Ectodermal cell (in vitro differentiated cells): ENCODE results near the gene PCBP3.

Experiments used
- H3K27ac ChIP-seq: 2 replicates; pipeline ENCODE4 v1.7.0; 2013; ENCODE audit warnings: mild to moderate bottlenecking, low read depth, low read length; ENCODE audit not compliant: insufficient read depth, poor library complexity, severe bottlenecking
- H3K27me3 ChIP-seq: 2 replicates; pipeline ENCODE4 v1.7.0; 2013; ENCODE audit warnings: mild to moderate bottlenecking, low read length; ENCODE audit not compliant: insufficient read depth, control insufficient read depth, poor library complexity, severe bottlenecking
- H3K36me3 ChIP-seq: one replicate; pipeline ENCODE4 v1.7.0; 2013; ENCODE audit warnings: low read length; ENCODE audit not compliant: control insufficient read depth, insufficient read depth
- H3K4me1 ChIP-seq: one replicate; pipeline ENCODE4 v1.7.0; 2013; ENCODE audit warnings: low read length; ENCODE audit not compliant: control insufficient read depth, insufficient read depth
- H3K4me3 ChIP-seq: 2 replicates; pipeline ENCODE4 v1.7.0; 2013; ENCODE audit warnings: low read depth, low read length, control low read depth; ENCODE audit not compliant: insufficient read depth
- H3K9me3 ChIP-seq: 2 replicates; pipeline ENCODE4 v1.7.0; 2013; ENCODE audit warnings: mild to moderate bottlenecking, low read length, moderate library complexity; ENCODE audit not compliant: control insufficient read depth
- WGBS, 2 experiments: methylation state at CpG; one replicate each; pipeline ENCODE4 v1.1.7; 2013; ENCODE audit warnings: missing lambda C conversion rate in 2 of 2; 5-methylcytosine and 5-hydroxymethylcytosine counted together

Gene PCBP3

DNA sequence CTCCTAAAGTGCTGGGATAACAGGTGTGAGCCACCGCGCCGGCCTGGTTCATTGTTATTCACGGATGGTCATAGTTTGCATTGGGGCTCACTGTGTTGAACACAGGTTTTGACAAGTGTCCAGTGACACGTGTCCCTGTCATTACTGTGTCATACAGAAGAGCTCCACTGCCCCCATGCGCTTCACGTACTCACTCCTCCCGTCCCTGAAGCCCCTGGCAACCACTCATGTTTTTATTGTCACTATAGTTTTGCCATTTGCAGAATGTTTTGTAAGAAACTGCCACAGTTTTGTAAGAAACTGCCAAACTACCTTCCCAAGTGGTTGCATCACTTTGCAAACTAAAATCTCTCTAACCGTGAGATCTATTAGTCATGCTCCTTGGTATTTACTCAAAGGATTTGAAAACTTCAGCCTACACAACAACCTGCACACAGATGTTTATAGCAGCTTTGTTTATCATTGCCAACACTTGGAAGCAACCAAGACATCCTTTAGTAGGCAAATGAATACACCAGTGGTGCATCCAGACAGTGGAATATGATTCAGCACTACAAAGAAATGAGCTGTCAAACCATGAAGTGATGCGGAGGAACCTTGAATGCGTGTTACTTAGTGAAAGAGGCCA, 174.9 kb downstream of the PCBP3 start:
- Histone ChIP-seq H3K27me3 (no peaks in the 10 kb centered on the region), H3K36me3 (no peaks in the 10 kb centered on the region), H3K4me3 (no peak overlapping the region), H3K27ac (no peak overlapping the region), H3K4me1 (peaks cover 7% of the 10 kb centered on the region), H3K9me3 (no peaks in the 10 kb centered on the region)
- 89 to 92% methylated on average over 11 of the region's 11 CpGs for WGBS, 2 experiments

DNA sequence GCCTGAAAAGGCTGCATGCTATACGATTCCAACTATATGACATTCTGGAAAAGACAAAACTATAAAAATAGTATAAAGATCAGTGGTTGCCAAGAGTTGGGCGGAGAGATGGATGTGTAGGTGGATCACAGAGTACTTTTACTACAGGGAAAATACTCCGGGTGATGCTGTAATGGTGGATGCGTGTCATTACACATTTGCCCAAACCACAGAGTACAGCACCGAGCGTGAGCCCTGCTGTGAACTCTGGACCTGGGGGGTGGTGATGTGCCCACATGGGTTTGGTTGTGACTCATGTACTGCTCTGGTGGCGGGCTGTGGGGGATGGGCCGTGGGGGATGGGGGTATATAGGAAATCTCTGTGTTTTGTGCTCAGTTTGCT, 175.4 kb downstream of the PCBP3 start:
- Histone ChIP-seq H3K9me3 (no peaks in the 10 kb centered on the region), H3K27me3 (no peaks in the 10 kb centered on the region), H3K4me1 (peaks cover 7% of the 10 kb centered on the region), H3K36me3 (no peaks in the 10 kb centered on the region), H3K4me3 (no peak overlapping the region), H3K27ac (no peak overlapping the region)
- WGBS, 2 experiments: 90 to 95% methylated on average over 8 of the region's 8 CpGs

GRCh38 chr21:45819478-45820170, 176.1 kb downstream of the PCBP3 start:
- H3K27ac ChIP-seq: no peak overlapping the region
- no peaks in the 10 kb centered on the region for H3K9me3 ChIP-seq
- 94% methylated on average over 18 of the region's 18 CpGs for WGBS, 2 experiments
- peaks cover 7% of the 10 kb centered on the region for H3K4me1 ChIP-seq
- no peaks in the 10 kb centered on the region for H3K36me3 ChIP-seq
- no peak overlapping the region for H3K4me3 ChIP-seq
- no peaks in the 10 kb centered on the region for H3K27me3 ChIP-seq

DNA sequence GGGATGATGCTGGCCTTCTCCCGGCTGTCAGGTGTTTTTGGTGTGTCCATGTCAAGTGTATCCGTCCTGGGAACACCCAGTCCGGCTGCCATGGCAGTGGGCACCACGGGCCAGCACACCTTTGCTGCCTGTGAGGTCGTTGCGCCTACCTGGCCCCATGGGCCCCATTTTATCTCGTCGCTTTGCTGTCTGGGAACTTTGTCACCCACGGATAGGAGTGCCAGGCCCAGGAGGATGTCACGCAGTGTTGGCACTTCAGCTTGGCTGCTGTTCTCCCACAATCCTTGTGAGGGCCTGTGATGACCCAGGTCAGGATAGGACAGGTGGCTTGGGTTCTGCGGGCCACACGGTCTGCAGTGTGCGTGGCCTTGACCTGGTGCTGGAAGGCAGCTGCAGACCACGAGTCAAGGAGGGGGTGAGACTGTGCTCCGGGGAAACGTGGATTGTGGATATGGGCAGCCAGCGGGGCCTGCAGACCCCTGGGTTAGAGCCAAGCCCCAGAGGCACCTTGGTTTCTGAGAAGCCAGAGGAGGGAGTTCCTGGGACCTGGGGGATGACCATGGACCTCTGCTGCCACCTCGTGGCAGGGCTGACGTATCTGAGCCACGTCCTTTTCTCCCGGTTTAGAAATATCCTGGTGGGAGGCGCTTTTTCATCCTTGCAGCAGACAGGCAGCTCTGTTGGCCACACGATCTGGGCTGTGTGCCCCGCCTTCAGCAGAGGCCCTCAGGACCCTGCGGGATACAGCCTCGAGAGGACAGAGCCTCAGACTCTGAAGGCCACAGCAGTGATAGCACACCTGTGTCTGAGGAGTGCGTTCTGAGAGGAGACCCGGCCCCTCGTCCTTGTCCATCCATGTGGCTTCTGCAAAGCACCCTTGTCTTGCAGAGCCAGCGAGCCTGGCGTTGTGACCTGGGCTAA, 176.9 kb downstream of the PCBP3 start:
- Histone ChIP-seq H3K27me3 (no peaks in the 10 kb centered on the region), H3K36me3 (no peaks in the 10 kb centered on the region), H3K4me1 (peaks cover 7% of the 10 kb centered on the region), H3K9me3 (no peaks in the 10 kb centered on the region), H3K4me3 (no peak overlapping the region), H3K27ac (no peak overlapping the region)
- 54 to 55% methylated on average over 31 of the region's 31 CpGs for WGBS, 2 experiments

DNA sequence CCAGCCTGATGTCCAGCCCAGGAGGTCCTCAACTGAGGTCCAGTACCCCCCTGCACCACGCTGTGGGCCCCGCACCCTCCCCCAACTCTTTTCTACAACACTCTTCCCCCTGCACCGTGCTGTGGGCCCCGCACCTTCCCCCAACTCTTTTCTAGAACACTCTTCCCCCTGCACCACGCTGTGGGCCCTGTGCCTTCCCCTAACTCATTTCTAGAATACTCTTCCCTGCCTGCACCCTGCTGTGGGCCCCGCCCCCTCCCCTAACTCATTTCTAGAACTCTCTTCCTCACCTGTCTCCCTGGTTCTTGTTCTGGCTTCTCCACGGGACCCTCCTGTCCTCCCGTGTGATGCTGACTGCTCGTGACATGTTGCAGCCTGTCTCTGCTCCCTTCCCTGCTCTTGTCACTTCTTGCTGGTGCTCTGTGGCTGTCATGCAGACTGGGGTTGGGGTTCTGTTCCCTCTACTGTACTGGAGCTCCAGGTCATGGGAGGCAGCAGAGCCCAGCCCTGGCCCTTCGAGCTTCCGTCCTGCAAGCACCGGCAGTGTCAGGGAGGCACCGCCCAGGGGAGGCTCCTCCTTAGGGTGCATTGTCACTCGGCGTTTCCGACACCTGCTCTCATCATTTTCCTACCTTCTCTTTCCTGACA, 177.9 kb downstream of the PCBP3 start:
- no peak overlapping the region for H3K27ac ChIP-seq
- peaks cover 7% of the 10 kb centered on the region for H3K4me1 ChIP-seq
- whole genome bisulfite sequencing, 2 experiments: 87 to 89% methylated on average over 16 of the region's 16 CpGs
- H3K36me3 ChIP-seq: no peaks in the 10 kb centered on the region
- H3K27me3 ChIP-seq: no peaks in the 10 kb centered on the region
- H3K9me3 ChIP-seq: no peaks in the 10 kb centered on the region
- no peak overlapping the region for H3K4me3 ChIP-seq

DNA sequence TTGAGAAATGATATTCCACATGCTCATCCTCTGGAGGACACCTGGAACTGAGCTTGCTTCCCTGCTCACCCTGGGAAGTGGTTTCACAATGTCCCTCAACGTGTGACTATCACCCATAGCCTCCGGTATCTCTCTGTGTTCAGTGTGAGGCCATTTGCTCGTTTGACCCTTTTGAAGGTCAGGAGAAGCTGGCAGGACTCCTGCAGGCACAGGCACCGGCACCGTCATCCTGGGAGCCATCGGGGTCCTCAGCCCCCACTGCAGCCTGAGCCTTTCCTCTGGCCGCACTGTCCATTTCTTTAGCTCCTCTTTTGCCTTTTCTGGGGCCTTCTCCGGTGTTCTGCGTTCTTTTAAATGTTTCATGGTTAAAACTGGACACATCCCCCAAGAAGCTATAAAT, 178.5 kb downstream of the PCBP3 start:
- peaks cover 5% of the 10 kb centered on the region for H3K4me1 ChIP-seq
- no peaks in the 10 kb centered on the region for H3K27me3 ChIP-seq
- 93 to 94% methylated on average over 9 of the region's 9 CpGs for WGBS, 2 experiments
- no peaks in the 10 kb centered on the region for H3K36me3 ChIP-seq
- no peak overlapping the region for H3K27ac ChIP-seq
- no peak overlapping the region for H3K4me3 ChIP-seq
- H3K9me3 ChIP-seq: no peaks in the 10 kb centered on the region

GRCh38 chr21:45822429-45823099, 179.0 kb downstream of the PCBP3 start:
- Histone ChIP-seq H3K4me1 (peaks cover 2% of the 10 kb centered on the region), H3K36me3 (no peaks in the 10 kb centered on the region), H3K27ac (no peak overlapping the region), H3K9me3 (no peaks in the 10 kb centered on the region), H3K4me3 (no peak overlapping the region), H3K27me3 (no peaks in the 10 kb centered on the region)
- 81 to 86% methylated on average over 8 to 9 of the region's 9 CpGs for WGBS, 2 experiments

- no peak overlapping the region for H3K27ac ChIP-seq
Observed at GRCh38 chr21:45823100-45823681, 179.7 kb downstream of the PCBP3 start.

DNA sequence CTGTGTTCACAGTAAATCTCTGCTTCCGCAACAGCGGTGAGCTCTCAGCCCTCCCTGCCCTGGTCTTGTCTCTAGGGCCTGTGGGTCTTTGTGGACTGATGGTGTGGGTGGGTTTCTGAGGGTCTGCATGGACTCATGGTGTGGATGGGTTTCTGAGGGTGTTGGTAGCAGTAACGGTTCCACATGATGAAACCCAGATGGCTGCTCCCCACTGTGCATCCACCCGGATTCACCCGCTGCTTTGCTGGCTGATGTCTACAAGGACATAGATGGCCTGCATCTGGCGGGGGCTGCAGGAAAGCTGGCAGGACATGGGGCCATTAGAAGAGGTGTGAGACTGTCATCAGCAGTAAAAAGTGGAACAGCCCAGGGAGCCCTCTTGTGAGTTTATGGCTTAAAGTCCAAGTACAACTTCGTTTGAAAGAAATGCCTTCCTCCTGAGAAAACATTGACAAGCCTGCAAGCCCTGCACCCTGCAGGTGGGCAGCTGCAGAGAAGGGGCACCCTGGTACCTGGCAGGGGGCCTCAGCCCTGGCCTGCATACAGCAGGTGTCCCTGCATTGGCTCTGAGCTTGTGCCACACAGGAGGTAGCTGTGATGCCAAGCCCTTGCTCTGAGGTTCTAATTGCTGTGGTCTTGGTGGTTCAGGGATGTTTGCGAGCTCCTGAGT, 181.2 kb downstream of the PCBP3 start:
- Histone ChIP-seq H3K27ac (no peak overlapping the region), H3K9me3 (no peaks in the 10 kb centered on the region), H3K27me3 (no peaks in the 10 kb centered on the region), H3K36me3 (no peaks in the 10 kb centered on the region), H3K4me1 (peaks cover 2% of the 10 kb centered on the region), H3K4me3 (no peak overlapping the region)
- 91 to 92% methylated on average over 8 of the region's 8 CpGs for WGBS, 2 experiments

More at GRCh38 chr21:45823100-45823681, 179.7 kb downstream of the PCBP3 start:
- Histone ChIP-seq H3K4me3 (no peak overlapping the region), H3K9me3 (no peaks in the 10 kb centered on the region), H3K27me3 (no peaks in the 10 kb centered on the region), H3K36me3 (no peaks in the 10 kb centered on the region), H3K4me1 (peaks cover 2% of the 10 kb centered on the region)
- 94 to 95% methylated on average over 16 of the region's 16 CpGs for WGBS, 2 experiments
